Adipocyte (in vitro differentiated cells): Measurements from ENCODE around the gene SERPINE3.

ENCODE experiments used
- DNase-seq: peaks from one replicate; pipeline ENCODE4 v3.0.0-alpha.2; 2015; ENCODE audit warnings: low read depth
- H3K27me3 ChIP-seq: replicated peaks from 2 replicates; pipeline ENCODE4 v1.7.0; 2013; ENCODE audit warnings: mild to moderate bottlenecking, low read length, moderate library complexity; ENCODE audit not compliant: control insufficient read depth, insufficient read depth
- H3K36me3 ChIP-seq: 2 replicates; pipeline ENCODE4 v1.7.0; 2013; ENCODE audit warnings: low read length, mild to moderate bottlenecking, moderate library complexity; ENCODE audit not compliant: control insufficient read depth, insufficient read depth, severe bottlenecking
- H3K4me1 ChIP-seq: 2 replicates; pipeline ENCODE4 v1.7.0; 2013; ENCODE audit warnings: mild to moderate bottlenecking, low read length, moderate library complexity; ENCODE audit not compliant: control insufficient read depth, insufficient read depth
- H3K4me3 ChIP-seq: 2 replicates; pipeline ENCODE4 v1.7.0; 2013; ENCODE audit warnings: mild to moderate bottlenecking, low read length, moderate library complexity
- H3K9ac ChIP-seq: 2 replicates; pipeline ENCODE4 v1.7.0; 2013; ENCODE audit warnings: mild to moderate bottlenecking, low read length, moderate library complexity
- H3K9me3 ChIP-seq: 2 replicates; pipeline ENCODE4 v1.7.0; 2013; ENCODE audit warnings: mild to moderate bottlenecking, low read length, moderate library complexity; ENCODE audit not compliant: control insufficient read depth

SERPINE3 gene

GRCh38 chr13:51328488-51328887 lies 11.0 kb upstream of the SERPINE3 start:
- no peak for DNase-seq
- Histone ChIP-seq H3K27me3 (no peaks in the 10 kb centered on the region), H3K4me1 (peaks cover 7% of the 10 kb centered on the region), H3K4me3 (no peak overlapping the region), H3K36me3 (no peaks in the 10 kb centered on the region), H3K9me3 (no peaks in the 10 kb centered on the region), H3K9ac (no peak overlapping the region)

GRCh38 chr13:51329606-51330005 lies 9.9 kb upstream of the SERPINE3 start:
- no peaks in the 10 kb centered on the region for H3K9me3 ChIP-seq
- DNase-seq = no peak
- H3K27me3 ChIP-seq = no peaks in the 10 kb centered on the region
- no peak overlapping the region for H3K9ac ChIP-seq
- H3K4me3 ChIP-seq = no peak overlapping the region
- no peaks in the 10 kb centered on the region for H3K36me3 ChIP-seq
- peaks cover 3% of the 10 kb centered on the region for H3K4me1 ChIP-seq

- Histone ChIP-seq H3K36me3 (no peaks in the 10 kb centered on the region), H3K9me3 (no peaks in the 10 kb centered on the region), H3K9ac (no peak overlapping the region), H3K27me3 (no peaks in the 10 kb centered on the region), H3K4me1 (peaks cover 3% of the 10 kb centered on the region), H3K4me3 (no peak overlapping the region)
- DNase-seq = no peak
Measured at GRCh38 chr13:51330791-51331190, 8.7 kb upstream of the SERPINE3 start.

- Histone ChIP-seq H3K9ac (no peak overlapping the region), H3K27me3 (no peaks in the 10 kb centered on the region), H3K36me3 (no peaks in the 10 kb centered on the region), H3K4me3 (no peak overlapping the region), H3K4me1 (peaks cover 3% of the 10 kb centered on the region), H3K9me3 (no peaks in the 10 kb centered on the region)
- no peak for DNase-seq
Measured at GRCh38 chr13:51331354-51331861, 8.1 kb upstream of the SERPINE3 start.

DNA sequence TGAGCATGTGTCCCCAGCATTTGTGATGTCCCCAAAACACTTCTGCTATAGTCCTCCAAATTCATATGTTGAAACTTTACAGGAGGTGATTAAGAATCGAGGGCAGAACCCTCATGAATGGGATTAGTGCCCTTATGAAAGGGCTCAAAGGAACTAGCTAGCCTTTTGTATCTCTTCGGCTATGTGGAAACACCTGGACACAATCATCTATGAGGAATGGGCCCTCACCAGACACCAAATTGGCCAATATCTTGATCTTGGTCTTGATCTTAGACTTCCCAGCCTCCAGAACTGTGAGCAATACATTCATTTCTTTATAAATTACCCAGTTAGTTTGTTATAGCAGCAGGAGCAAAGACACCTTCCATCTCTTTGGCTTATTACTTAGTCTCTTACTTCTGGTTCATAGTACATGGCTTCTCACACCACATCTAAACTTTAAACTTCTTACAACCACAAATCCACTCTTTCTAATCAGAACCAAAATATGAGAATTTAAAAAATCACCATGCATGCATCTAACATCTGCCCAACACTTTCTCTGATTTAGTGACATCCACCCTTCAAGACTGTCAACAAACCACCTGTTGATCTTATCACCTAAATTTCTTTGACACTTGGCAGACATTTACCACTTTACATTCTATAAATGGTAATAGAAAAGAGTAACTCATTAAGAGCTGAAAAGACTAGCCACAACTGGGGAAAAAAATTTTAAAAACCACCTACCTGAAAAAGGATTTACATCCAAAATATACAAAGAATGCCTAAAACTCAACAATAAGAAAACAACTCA lies 6.7 kb upstream of the SERPINE3 start:
- H3K36me3 ChIP-seq = no peaks in the 10 kb centered on the region
- H3K4me1 ChIP-seq = peaks cover 3% of the 10 kb centered on the region
- no peaks in the 10 kb centered on the region for H3K27me3 ChIP-seq
- no peak for DNase-seq
- H3K9me3 ChIP-seq = no peaks in the 10 kb centered on the region
- no peak overlapping the region for H3K4me3 ChIP-seq
- H3K9ac ChIP-seq = no peak overlapping the region

DNA sequence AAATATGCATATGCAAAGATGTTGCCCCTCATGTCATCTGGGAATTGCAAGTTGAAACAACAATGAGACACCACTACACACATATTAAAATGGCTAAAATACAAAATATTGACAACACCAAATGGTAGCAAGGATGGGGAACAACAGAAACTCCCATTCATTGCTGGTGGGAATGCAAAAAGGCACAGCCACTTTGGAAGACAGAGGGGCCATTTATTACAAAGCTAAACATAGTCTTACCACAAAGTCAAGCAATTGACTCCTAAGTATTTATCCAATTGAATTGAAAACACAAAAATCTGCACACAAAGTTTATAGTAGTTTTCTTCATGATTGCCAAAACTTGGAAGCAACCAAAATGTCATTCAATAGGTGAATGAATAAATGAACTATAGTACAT lies 6.1 kb upstream of the SERPINE3 start:
- Histone ChIP-seq H3K4me1 (peaks cover 3% of the 10 kb centered on the region), H3K27me3 (no peaks in the 10 kb centered on the region), H3K36me3 (no peaks in the 10 kb centered on the region), H3K4me3 (no peak overlapping the region), H3K9me3 (no peaks in the 10 kb centered on the region), H3K9ac (no peak overlapping the region)
- DNase-seq = no peak

DNA sequence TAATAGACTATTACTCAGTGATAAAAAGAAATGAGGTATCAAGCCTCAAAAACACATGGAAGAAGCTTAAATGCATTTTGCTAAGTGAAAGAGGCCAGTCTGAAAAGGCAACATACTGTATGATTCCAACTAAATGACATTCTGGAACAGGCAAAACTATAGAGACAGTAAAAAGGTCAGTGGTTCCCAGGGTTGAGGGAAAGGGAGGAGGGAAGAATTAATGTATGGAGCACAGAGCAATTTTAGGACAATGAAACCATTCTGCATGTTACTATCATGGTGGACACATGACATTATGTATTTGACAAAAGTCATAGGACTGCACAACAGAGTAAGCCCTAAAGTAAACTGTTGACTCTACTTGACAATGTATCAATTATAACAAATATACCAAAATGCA lies 5.7 kb upstream of the SERPINE3 start:
- DNase-seq = no peak
- Histone ChIP-seq H3K9me3 (no peaks in the 10 kb centered on the region), H3K36me3 (no peaks in the 10 kb centered on the region), H3K4me3 (no peak overlapping the region), H3K27me3 (no peaks in the 10 kb centered on the region), H3K4me1 (peaks cover 3% of the 10 kb centered on the region), H3K9ac (no peak overlapping the region)

DNA sequence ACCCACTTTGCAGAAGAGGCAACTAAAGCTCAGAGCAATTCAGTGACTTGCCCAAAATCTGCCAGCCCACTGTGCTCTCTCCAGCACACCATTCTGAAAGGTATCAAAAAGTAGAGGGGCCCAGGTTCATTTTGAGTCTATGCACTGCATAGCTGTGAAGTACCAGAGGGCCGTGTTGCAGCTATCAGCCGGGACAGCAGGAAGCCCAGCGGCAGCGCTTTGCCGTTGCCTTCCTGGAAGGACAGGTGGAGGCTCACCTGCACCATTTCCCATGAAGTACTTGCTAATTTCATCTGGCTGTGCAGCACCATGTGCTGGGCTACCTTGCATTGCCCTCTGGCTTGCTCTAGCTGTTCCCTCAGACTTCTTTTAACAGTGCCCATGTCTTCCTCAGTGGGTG lies 2.7 kb upstream of the SERPINE3 start:
- H3K9ac ChIP-seq = no peak overlapping the region
- H3K4me1 ChIP-seq = peaks cover 2% of the 10 kb centered on the region
- DNase-seq = no peak
- no peaks in the 10 kb centered on the region for H3K27me3 ChIP-seq
- no peaks in the 10 kb centered on the region for H3K9me3 ChIP-seq
- H3K4me3 ChIP-seq = no peak overlapping the region
- H3K36me3 ChIP-seq = no peaks in the 10 kb centered on the region

GRCh38 chr13:51339952-51340732 lies 651 bp downstream of the SERPINE3 start:
- Histone ChIP-seq H3K4me1 (peaks cover 10% of the 10 kb centered on the region), H3K4me3 (no peak overlapping the region), H3K9ac (no peak overlapping the region), H3K36me3 (no peaks in the 10 kb centered on the region), H3K27me3 (no peaks in the 10 kb centered on the region), H3K9me3 (no peaks in the 10 kb centered on the region)
- no peak for DNase-seq

DNA sequence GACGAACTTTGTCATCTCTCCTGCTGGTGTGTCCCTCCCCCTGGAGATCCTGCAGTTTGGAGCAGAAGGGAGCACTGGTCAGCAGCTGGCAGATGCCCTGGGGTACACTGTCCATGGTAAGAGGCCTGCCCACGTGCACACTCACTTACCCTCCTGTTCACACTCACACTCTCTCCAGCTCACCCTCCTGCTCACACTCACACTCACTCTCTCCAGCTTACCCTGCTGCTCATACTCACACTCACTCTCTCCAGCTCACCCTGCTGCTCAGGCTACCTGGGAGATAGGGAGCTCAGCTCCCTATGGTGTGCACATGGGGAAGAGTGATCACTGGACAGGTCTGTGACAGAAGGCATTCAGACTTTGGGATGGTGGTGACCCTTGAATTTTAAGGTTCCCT lies 1.7 kb downstream of the SERPINE3 start:
- Histone ChIP-seq H3K9ac (no peak overlapping the region), H3K27me3 (no peaks in the 10 kb centered on the region), H3K4me3 (no peak overlapping the region), H3K9me3 (no peaks in the 10 kb centered on the region), H3K36me3 (no peaks in the 10 kb centered on the region), H3K4me1 (peaks cover 10% of the 10 kb centered on the region)
- no peak for DNase-seq

DNA sequence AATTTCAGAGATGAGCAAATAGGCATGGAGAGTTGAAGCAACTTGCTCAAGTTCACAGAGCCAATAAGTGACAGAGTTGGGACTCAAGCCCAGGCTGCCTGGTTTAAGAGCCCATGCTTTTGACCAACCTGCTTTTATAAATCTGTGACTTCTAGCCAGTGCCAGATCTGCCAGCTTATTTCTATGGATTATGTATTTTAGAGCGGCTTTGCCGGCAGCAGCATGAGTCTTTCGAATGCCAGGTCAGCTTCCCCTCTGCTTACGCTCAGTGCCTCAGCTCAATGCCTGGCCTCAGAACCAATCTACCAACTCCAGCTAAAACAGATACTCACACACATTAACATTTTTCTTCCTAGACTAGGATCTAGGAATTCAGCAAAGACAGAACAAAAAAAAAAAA lies 2.3 kb downstream of the SERPINE3 start:
- Histone ChIP-seq H3K9ac (no peak overlapping the region), H3K27me3 (no peaks in the 10 kb centered on the region), H3K4me1 (peaks cover 10% of the 10 kb centered on the region), H3K9me3 (no peaks in the 10 kb centered on the region), H3K4me3 (no peak overlapping the region), H3K36me3 (no peaks in the 10 kb centered on the region)
- no peak for DNase-seq
